GM11168 (cell line): ENCODE data around the gene R3HDM2.

ENCODE experiments used
- in situ Hi-C: fragments of 300-500 bp; cut with MboI; formaldehyde crosslinking; loops from one replicate; pipeline ENCODE4 v1.12.0; 2022; ENCODE audit warnings: low sequenced_read_pairs; ENCODE audit not compliant: unreplicated experiment

R3HDM2 gene

GRCh38 chr12:57467915-57468314 lies 37.1 kb upstream of the R3HDM2 start:
- in situ Hi-C loops = no loop called here

- in situ Hi-C loops = no loop called here
Observed at GRCh38 chr12:57467212-57467874, 36.5 kb upstream of the R3HDM2 start.

GRCh38 chr12:57465747-57466505 lies 35.1 kb upstream of the R3HDM2 start:
- in situ Hi-C loops = no loop called here

- in situ Hi-C loops = no loop called here
Observed at GRCh38 chr12:57465030-57465746, 34.3 kb upstream of the R3HDM2 start.

GRCh38 chr12:57464569-57464968 lies 33.7 kb upstream of the R3HDM2 start:
- in situ Hi-C loops = no loop called here

GRCh38 chr12:57462912-57463253 lies 32.0 kb upstream of the R3HDM2 start:
- in situ Hi-C loops = no loop called here

DNA sequence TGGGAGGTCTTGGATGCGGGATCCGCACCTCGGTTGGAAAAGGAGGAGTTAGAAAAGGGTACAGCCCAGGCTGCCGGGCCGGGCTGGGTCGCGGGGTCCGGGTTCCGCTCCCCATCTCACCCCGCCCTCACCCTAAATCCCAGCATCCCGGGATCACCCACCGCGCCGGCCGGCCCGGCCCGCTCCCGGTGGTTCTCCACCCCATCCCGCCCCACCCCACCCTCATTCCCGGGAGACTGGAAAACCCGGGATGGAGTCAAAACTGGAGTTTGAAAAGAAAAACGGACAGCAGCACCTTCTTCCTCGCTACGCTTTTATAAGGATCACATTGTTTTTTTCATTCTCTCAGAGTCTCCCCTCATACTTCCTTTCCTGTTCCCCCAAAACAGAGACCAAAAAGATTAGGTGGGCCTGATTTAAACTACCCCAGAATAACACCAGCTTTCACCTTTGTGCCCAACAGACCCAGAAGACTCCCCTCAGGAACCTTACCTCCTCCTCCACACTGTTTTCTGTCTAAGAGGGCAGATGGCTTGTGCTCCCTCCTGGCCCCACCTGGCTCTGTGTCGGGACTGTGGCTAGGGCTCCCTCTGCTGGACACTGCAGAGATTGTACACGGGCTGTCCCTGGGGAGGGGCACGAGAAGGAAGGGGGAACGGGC lies 31.5 kb upstream of the R3HDM2 start:
- in situ Hi-C loops = no loop called here

DNA sequence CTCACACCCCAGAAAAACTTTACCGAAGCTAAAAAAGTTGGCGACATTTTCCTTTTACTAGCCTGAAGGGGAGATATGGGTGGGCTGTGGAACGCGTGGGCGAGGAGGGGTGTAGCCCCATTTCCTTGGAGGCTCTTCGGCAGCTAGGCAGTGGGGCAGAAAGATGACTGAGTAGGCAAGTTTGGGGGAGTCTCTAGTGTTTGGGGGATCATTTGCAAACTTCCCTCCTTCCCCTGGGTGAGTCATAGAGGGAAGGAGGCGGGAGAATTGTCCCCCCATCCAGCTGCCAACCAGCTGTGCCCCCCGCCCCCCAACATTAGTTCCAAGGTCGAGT lies 31.0 kb upstream of the R3HDM2 start:
- in situ Hi-C loops = no loop called here

DNA sequence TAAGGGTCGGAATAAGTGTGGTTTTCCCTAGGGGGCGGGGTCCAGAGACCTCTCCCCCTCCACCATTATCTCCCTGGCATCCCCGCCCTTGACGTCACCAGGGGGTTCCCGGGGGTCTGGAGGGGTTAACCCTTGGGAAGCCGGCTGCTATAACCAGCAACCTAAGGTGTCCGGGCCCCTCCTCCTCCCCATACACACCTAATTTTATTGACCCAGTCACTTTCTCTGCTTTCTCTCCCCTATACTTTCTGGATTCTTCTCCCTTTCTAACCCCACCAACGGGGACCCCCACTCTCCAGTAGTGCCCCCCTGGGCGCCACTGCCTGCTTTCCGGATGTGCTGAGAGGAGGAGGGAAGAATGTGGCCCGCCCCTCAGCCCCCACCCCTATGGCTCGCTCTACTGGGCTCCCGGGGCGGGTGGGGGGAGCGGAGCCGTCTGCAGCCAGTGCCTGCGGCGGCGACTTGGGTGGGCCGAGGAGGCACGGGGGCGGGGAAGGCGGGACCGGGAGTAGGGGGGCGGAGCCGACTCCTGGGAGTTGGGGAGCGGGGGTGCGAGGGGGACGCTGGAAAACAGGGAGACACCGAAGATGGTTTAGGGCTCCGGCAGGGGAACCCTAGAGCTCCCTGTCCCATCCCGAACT lies 30.6 kb upstream of the R3HDM2 start:
- in situ Hi-C loops = no loop called here

DNA sequence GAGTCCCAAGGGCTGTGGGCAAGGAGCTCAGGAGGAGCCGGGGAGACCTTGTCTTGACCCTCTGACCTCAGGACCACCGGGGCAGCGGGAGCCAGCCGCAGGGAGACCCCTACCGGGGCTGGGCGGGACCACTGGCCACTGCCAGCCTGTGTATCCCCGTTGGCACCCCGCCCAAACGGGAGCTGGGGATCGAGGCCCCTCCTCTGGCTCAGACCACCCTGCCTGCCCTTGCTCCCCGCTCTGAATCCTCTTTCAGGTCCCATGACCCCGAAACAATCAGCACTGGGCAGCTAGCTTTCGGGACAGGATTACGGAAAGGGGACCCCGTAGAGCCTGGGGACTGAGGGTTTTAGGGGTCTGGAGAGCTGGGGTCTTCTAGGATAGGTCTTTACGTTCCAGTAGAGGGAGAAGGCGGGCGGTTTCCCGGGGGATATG lies 30.0 kb upstream of the R3HDM2 start:
- in situ Hi-C loops = no loop called here

- in situ Hi-C loops = no loop called here
Observed at GRCh38 chr12:57460468-57460784, 29.6 kb upstream of the R3HDM2 start.

- in situ Hi-C loops = loop anchor here (5.0 kb wide), 1 partner anchor 148 kb away; no protein-coding TSS in a partner anchor
Observed at GRCh38 chr12:57459750-57460467, 29.1 kb upstream of the R3HDM2 start, which contains the start of gene GLI1. Gene GLI1, plus strand, starts transcription at chr12:57459785. Its CDS starts 3,907 bp downstream, at chr12:57463692.

GRCh38 chr12:57459055-57459749 lies 28.4 kb upstream of the R3HDM2 start:
- in situ Hi-C loops = loop anchor here (5.0 kb wide), 1 partner anchor 147 kb away; no protein-coding TSS in a partner anchor

GRCh38 chr12:57458665-57459054 lies 27.8 kb upstream of the R3HDM2 start:
- in situ Hi-C loops = loop anchor here (5.0 kb wide), 1 partner anchor 146 kb away; no protein-coding TSS in a partner anchor

DNA sequence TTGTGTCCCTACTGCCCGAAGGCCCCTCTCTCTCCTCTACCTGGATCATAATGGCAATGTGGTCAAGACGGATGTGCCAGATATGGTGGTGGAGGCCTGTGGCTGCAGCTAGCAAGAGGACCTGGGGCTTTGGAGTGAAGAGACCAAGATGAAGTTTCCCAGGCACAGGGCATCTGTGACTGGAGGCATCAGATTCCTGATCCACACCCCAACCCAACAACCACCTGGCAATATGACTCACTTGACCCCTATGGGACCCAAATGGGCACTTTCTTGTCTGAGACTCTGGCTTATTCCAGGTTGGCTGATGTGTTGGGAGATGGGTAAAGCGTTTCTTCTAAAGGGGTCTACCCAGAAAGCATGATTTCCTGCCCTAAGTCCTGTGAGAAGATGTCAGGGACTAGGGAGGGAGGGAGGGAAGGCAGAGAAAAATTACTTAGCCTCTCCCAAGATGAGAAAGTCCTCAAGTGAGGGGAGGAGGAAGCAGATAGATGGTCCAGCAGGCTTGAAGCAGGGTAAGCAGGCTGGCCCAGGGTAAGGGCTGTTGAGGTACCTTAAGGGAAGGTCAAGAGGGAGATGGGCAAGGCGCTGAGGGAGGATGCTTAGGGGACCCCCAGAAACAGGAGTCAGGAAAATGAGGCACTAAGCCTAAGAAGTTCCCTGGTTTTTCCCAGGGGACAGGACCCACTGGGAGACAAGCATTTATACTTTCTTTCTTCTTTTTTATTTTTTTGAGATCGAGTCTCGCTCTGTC lies 26.1 kb upstream of the R3HDM2 start:
- in situ Hi-C loops = loop anchor here (5.0 kb wide), 1 partner anchor 145 kb away; no protein-coding TSS in a partner anchor

DNA sequence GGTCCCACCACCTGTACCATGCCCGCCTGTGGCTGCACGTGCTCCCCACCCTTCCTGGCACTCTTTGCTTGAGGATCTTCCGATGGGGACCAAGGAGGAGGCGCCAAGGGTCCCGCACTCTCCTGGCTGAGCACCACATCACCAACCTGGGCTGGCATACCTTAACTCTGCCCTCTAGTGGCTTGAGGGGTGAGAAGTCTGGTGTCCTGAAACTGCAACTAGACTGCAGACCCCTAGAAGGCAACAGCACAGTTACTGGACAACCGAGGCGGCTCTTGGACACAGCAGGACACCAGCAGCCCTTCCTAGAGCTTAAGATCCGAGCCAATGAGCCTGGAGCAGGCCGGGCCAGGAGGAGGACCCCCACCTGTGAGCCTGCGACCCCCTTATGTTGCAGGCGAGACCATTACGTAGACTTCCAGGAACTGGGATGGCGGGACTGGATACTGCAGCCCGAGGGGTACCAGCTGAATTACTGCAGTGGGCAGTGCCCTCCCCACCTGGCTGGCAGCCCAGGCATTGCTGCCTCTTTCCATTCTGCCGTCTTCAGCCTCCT lies 25.4 kb upstream of the R3HDM2 start:
- in situ Hi-C loops = loop anchor here (5.0 kb wide), 1 partner anchor 144 kb away; no protein-coding TSS in a partner anchor

DNA sequence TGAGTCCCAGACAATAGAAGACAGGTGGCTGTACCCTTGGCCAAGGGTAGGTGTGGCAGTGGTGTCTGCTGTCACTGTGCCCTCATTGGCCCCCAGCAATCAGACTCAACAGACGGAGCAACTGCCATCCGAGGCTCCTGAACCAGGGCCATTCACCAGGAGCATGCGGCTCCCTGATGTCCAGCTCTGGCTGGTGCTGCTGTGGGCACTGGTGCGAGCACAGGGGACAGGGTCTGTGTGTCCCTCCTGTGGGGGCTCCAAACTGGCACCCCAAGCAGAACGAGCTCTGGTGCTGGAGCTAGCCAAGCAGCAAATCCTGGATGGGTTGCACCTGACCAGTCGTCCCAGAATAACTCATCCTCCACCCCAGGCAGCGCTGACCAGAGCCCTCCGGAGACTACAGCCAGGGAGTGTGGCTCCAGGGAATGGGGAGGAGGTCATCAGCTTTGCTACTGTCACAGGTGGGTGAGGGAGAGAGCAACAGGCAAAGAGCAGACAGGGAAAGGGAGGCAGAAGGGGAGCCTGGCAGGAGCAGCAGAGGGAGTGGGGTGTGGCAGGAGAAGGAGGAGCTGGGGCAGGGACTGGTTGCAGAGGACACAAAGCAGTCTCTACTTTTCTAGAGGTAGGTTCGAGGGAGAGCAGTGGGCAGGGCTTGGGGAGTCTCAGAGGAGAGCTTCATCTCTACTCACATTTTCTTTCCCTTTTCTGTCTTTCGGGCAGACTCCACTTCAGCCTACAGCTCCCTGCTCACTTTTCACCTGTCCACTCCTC lies 24.7 kb upstream of the R3HDM2 start:
- in situ Hi-C loops = loop anchor here (5.0 kb wide), 1 partner anchor 143 kb away; no protein-coding TSS in a partner anchor
